Ovary (tissue), 3 donors: ENCODE results near the gene CSNK2A1.

Source experiments
- EP300 ChIP-seq: sonication (generic); formaldehyde crosslinking; IDR thresholded peaks from one replicate; pipeline ENCODE4 v1.6.1; 2017; ENCODE audit warnings: antibody characterized with exemption
- POLR2A ChIP-seq: fragments of 450-650 bp; IDR thresholded peaks from one replicate; pipeline ENCODE4 v1.6.1; 2017; ENCODE audit warnings: antibody characterized with exemption, mild to moderate bottlenecking, moderate library complexity
- TF ChIP-seq, protein P1 (sequence below), 3 donors: fragments of 450-650 bp in 2 of 3; fragments of 200-600 bp in 1 of 3; IDR thresholded peaks; one replicate each; pipeline versions ENCODE4 v1.5.1 to v1.8.0; 2016 to 2022; ENCODE audit warnings: antibody characterized with exemption in 3 of 3, mild to moderate bottlenecking in 1 of 3
- donor health status: DM: no; HTN: no; CAD: no.

DNA sequence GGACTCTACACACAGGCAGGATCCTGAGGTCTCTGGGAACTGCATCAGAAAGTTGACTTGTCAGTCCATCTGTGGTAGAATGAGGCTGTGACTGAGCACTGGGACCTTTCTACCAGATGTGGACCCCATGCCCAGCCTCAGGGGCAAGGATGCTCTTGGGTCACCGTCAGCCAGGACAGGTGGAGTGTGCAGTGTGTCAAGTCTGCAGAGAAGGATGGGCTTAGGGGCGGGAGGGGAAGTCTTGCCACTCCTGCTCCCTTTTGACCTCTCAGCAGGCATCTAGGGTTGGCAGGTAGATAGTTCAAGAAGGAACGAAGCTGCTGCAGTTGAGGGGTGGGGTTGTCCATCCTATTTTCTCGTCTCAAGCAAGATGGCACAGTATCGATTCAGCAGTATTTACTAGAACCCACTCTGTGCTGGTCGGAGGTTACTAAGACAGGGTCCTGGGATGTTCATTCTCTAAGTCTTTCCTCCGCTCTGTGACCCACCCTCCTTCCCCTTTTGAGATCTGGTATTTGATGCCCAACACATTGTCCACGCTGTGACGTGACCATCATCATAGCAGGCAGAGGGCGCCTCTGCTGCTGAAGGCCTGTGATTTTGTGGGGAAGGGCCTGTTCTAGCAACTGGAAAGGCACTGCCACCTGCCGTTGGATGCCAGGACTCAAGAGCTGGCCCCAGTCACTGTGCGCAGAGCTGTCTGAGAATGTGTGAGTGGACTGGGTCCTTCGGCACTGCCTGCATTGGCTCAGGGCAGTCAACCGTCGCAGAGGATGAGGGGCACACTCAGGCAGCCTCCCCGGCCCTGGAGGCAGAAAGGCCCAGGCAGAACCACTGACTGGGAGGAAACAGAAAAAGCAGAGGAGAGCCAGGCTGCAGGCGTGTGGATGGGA lies 112.3 kb downstream of the CSNK2A1 start:
- TF ChIP-seq, protein P1, sequence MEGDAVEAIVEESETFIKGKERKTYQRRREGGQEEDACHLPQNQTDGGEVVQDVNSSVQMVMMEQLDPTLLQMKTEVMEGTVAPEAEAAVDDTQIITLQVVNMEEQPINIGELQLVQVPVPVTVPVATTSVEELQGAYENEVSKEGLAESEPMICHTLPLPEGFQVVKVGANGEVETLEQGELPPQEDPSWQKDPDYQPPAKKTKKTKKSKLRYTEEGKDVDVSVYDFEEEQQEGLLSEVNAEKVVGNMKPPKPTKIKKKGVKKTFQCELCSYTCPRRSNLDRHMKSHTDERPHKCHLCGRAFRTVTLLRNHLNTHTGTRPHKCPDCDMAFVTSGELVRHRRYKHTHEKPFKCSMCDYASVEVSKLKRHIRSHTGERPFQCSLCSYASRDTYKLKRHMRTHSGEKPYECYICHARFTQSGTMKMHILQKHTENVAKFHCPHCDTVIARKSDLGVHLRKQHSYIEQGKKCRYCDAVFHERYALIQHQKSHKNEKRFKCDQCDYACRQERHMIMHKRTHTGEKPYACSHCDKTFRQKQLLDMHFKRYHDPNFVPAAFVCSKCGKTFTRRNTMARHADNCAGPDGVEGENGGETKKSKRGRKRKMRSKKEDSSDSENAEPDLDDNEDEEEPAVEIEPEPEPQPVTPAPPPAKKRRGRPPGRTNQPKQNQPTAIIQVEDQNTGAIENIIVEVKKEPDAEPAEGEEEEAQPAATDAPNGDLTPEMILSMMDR (IDR thresholded peaks at IDR 0.05): no peak
- TF ChIP-seq POLR2A (no peak), EP300 (no peak)
